AG08395 (cell line): ENCODE results near the gene KRT73.

ENCODE experiments used
- DNase-seq: peaks from one replicate; pipeline ENCODE4 v3.0.0; 2012; ENCODE audit warnings: mixed read lengths, low spot score

Gene KRT73

DNA sequence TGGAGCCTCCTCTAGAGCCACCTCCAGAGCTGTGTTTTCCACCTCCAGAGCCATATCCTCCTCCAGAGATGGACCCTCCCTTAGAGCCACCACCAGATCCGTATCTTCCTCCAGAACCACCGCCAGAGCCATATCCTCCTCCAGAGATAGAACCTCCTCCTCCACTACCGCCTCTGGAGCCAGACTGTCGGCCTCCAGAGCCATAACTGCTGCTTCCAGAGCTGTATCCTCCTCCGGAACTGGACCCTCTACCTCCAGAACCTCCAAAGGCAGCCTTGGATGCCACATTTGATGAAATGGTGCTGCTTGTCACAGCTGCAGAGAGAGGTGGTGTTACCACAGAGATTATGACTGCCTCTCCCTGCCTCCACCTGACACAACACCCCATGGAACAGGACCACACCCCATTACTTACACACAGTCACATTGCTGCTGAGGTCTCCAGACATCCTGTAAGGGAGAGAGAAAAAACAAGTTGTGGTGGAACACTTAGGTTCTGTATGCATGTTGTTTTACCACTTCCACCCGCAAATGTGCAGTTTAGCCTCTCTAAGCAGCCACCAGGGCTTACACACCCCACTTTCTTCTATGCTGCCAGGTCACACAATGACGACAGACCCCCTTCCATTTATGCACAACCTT is 26.9 kb upstream of the KRT73 start:
- no peak for DNase-seq

DNA sequence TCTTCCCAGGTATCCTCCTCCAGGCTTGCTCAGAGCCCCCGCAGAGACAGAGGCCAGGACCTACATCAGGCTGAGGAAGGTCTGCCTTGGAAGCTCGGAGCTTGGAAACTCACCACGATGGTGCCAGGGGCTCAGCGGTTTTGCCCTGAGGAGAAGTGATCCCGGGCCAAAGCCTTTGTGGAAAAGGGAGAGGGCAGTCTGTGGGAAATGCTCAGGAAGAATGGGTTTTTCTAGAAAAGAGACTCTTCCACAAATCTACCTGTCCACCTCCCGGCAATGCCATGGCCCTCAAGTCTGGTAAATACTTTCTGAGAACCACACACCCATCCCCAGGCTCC is 25.7 kb upstream of the KRT73 start:
- no peak for DNase-seq

DNA sequence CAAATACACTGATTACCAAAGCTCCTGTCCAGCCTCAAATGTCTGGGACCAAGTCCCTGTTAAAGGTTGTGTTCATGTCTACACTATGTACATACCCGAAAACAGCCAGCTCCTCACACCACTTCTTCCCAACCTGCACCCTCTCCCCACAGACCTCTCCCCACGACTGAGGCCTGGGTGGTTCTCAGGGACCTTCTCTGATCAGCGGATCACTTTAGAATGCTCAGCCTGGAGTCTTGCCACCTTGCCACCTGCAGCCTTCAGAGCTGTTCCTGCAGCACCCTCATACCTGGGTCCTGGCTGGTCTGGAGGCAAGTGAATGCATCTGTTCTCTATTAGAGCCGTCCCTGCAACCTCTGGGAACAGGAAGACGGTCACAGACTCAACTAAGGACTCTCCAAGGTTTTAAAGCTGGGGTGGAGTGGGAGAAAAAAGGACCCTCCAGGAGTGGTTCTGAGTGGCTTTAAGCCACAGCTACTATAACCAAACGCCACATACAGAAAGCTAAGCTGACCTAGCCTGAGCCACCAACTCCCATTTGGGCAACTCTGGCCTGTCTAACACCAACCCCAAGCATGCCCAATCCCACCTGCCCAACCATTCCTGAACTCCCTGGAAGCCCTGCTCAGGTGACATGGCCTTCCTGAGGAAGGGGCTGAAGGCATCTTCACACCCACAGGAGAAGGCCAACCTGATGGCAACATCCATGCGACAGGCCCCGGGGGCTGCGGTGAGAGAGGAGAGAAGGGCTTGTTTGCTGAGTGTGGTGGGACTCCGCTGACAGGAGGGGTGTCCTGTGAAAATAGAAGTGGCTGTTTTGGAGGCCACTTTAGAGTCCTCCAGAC is 25.1 kb upstream of the KRT73 start:
- no peak for DNase-seq

DNA sequence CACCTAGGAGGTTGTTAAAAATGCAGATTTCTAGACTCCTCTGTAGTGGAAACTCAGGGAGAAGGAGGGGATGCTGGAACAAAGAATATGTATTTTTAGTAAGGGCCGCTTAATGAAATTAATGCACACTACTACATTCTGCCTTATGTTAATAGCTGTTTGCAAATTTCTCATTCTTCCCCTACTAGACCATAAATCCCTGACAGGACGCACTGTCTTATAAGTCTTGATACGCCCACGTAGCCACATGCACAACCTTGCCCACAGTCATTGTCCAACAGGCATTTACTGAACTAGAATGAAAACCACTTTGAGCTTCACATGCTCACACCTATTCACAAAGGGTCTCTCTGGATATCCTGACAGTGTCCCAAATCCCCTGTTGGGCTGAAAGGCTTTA is 23.1 kb upstream of the KRT73 start:
- DNase-seq = no peak

DNA sequence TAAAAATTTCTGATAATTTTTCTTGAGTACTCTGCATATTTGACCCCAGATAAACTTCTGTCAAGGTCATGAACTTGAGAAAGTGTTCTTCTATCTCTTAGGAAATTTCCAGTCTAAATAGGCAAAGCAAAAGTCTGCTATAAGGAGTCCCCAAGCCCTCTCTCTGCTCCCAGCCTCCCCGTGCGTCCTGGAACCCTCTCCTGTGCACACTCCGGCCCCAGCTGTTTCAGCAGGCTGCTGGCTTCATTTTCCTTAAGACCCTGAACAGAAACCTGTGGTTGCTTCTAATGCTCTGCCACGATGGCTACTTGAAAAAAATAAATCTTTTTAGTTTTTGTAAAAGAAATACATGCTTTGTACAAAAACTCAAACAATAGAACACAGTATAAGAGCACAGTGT is 18.9 kb upstream of the KRT73 start:
- no peak for DNase-seq

DNA sequence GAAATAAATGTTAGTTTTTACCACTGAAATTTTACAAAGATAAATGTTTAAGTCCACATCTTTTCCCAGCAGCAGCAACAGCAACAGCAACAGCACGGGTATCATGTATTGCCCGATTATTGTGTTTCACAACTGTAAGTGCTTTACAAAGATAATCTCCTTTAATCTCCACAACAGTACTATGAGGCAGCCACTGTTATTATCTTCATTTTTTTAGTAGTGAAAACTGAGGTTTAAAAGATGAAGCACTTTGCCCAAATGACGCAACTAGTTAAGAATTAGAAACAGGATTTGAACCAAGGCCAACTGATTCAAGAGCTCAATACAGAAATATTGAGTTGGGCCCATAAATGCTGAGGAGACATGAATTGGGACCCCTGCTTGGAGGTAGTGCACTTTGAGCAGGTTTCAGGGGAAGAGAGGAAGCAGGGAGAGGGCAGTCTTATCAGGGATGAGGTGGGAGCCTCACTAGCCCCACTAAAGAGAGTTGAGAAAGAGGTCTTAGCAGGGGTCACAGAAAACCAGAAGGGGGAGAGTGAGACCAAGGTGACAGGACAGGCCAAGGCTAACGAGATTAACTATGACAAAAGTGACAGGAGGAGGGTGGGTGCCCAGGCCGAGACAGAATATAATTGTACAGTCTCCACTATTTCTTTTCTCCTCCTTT is 18.4 kb upstream of the KRT73 start:
- no peak for DNase-seq

DNA sequence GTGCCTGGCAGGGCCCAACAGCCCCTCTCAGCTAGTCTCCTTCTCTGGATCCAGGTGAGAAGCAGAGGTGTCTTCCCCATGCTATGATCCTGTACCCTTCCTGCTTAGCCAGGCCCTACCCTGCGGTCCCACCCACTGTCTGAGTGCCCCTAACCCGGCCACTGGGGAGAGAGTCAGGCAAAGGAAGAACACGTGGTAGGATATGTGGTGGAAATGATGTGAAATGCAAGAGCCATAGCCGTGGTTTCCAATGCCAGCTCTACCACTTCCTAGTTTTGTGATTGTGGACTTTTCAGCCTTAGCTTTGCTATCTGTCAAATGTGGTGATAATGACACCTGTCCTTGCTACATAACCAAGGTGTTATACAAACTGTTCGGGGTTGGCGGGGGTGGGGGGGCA is 17.8 kb upstream of the KRT73 start:
- DNase-seq = no peak

DNA sequence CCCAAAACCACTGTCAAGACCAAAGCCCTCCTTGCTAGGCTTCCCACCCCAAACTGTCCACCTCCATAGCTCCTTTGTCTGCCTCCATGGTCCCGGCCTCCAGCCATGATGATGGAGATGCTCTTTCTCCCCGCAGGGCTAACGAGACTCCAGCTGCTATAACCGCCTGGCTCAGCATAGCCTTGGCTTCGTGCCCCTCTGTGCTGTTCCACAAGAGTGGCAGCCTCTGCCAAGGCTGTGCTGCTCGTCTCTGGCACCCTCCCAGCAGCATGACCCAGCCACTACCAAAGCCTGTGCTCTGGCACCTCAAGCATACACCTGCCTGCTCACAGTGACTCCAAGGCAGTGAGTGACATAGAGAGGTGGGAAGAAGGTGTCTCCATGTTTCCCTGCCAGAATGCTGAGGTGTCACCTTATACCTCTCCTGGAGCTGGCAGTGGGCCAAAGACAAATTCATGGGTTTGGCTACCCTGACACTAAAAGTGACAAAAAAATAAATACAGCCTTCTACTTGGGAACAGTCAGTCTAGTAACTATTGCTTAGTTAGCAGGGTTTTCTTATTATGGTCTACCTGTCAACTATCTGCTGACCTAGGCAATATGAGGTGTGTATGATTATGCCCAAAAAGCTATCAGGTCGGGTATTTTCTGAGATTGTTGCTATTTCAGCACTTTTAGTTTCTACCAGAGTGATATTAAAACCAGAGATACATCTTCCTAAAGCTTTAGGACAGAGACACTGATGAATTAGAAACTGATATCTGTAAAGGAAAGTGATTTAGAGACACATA is 16.1 kb upstream of the KRT73 start:
- no peak for DNase-seq

DNA sequence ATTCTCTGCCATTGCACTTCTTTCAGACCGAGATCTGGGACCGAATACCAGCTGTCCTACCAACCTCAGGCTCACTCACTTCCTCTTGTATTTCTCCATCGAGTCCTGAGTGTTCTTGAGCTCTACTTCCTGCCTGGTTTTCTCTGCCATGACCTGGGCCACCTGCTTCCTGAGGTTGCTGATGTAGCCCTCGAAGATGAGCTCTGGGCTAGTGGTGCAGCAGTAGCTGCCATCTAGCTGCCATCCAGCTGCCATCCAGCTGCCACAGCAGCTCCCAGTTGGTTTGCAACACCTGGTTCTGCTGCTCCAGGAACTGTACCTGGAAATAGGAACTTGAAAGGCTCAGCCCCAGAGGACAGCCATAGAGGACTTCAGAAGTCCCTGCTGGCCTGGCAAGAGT is 15.0 kb upstream of the KRT73 start:
- no peak for DNase-seq

DNA sequence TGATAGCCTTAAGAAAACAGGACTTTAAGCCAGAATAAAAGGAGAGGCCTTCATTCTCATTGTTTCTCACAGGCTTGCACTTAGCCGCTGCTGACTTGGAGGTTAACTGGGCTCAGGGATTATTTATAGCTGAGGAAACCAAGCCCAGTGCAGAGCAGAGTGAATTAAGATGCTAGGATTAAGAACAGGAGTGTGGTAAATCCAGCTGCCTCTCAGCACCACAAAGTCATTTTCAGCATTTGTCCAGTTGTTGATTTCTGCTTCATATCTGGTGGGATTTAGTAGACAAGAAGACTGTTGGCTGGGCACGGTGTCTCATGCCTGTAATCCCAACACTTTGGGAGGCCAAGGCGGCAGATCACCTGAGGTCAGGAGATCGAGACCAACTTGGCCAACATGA is 14.3 kb upstream of the KRT73 start:
- DNase-seq = no peak

DNA sequence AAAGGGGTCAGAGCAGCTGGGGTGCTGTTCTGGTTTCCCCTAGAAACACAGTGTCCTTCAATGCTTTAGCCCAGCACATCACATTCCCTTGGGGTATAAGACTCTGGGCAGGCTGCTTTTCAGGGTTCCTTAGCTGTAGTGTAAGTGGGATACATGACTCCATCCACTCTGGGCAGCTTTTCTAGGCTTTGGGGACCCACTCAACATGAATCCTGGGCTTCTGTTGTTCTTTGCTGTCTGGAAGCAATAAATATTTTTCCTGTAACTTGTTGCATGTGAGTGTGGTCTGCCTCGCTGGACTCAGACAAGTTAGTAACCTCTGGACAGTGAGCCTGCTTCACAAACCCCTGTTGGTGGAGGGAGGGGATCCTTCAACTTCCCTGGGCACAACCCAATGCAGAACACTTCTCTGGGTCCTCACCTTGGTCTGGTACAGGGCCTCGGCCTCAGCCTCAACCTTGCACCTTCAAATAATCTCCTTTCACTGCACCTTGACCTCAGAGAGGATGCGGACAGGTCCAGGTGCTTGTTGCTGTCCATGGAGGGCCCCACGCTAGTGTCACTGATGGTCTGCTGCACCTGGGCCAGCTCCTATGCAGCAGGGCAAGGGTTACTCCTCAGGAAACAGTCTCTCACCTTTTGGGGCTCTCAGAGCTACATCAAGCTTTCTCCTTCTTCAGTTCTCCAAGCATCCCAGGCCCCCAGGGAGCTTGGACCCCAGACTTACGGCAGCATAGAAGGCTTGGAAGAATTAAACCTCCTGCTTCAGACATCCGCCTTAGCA is 13.5 kb upstream of the KRT73 start:
- no peak for DNase-seq

DNA sequence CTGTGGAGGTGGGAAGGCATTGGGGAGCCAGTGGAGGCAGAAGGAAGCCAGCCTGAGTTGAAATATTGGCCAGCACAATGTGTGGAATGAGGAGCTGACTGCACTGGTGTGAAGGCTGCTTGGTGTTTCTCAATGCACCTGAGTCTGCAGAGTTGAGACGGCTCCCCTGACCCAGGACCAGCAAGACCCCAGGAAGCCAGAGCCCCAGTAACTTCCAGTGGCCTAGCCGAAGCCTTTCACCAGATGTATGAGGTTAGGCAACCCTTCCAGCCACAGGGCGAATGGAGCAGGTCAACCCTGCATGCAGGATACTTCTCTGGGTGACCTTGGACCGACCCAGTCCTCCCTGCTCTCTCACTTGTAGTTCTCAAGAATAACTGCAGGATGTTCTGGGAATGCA is 12.9 kb upstream of the KRT73 start:
- DNase-seq = no peak

DNA sequence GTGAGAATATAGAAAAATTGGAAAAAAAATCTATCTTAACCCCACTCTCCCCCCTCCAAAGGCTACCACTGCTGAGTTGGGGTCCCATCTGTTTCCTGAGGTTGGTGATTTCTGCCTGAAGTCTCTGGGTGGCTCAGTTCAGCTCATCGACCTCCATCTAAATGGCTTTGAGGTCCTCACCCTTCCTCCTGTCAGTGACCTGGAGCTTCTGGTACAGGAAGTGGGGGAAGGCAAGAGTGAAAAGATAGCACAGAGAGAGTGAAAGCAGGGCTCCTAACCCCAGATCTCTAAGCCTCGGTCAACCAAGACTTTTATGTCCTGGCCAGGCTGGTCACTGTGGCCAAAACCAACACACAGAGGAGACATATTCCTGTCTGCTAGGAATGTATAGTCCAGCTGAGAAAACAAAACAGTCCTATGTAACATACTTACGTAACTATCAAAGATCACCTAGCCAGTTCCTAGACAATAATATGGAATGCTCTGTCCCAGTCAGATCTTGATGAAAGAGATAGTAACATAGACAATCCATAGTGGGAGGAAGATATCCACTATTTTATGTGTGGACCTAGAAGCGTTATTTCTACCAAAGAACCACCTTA is 12.3 kb upstream of the KRT73 start:
- no peak for DNase-seq

DNA sequence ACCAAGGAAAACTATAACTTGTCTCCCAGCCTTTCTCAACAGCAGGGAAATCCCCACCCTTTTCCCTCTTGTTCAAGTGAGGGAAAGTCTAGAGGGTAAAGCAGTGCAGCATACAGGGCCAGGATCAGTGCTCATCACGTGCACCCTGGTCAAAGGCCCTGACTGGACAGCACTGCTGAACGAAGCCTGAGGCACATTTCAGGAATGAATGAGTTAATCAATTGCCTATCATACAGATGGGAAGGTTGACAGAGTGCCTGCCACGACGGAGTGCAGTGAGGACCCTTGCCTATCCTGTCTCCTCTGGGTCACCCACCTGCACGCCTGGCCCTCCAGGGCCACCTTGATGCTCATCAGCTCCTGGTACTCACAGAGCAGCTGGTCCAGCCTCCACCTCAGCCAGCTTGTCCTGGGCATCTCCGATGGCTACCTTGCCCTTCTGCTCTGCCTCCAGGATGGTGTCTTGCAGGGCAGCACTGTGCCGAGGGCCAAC is 11.7 kb upstream of the KRT73 start:
- DNase-seq = no peak

DNA sequence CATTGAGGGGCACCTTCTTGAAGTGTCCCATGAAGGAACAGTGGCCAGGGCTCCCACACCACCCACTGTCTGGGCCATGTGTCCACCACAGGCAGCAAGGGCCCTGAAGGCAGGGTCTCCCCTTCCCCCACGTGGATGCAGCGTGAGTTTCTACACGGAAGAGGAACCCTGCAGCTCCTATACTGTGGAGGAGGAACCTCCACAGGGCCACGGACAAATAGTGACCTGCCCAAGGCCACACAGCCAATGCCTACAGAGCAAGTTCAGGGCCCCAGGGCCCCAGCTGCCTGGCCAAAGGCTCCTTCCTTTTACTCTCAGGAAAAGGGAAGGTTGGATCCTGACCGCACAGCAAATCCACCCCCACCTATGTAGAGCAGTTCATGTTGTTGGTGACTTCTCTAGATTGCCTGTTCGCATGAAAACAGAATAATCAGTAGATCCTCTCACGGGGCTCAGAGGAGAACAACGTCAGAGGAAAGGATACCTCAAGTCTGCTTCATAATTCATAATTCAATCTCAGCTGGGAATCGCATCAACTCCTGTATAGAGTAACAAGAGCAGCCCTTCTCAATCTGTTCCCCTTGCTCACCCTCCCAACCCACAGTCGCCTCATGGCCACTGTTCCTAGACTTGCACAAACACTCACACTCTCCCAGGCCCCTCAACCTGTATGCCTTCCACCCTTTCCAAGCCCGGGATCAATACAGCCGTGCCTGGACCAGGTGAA is 11.1 kb upstream of the KRT73 start:
- no peak for DNase-seq

DNA sequence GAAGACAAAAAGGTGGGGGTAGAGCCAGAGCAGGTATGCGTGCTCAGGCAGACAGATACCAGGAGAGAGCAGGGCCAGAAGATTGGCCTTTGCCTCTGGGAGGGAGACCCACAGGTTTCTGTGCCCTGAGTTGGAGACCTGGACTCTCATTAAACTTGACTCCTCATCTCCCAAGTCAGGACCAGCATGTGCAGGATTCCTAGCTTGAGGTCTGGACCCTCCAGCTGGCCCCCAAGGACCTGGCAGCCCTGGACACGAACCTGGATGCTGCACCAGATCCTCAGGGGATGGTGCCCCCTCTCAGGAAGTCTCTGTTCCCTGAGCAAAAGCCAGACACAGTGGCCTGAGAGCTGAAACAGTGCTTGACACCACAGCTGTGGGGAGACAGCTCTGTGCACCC is 10.5 kb upstream of the KRT73 start:
- DNase-seq = no peak

DNA sequence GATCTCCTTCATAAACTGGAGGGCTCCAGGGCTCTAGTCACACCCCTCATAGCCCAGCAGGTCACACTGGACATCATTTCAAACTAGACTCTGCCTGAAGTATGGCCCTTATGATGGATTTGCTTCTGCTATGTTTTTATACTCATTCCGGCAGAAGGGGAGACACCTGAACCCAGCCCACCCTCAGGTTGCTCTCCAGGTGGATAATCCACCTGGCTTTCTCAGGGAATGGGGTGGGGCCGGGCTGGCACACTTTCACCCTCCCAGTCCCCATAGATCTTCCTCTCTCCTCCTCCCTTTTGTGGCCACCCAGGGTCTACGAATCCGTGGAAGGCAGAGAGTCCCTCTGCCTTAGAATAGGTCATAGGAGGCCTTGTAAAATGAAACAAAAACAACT is 9.8 kb upstream of the KRT73 start:
- no peak for DNase-seq

DNA sequence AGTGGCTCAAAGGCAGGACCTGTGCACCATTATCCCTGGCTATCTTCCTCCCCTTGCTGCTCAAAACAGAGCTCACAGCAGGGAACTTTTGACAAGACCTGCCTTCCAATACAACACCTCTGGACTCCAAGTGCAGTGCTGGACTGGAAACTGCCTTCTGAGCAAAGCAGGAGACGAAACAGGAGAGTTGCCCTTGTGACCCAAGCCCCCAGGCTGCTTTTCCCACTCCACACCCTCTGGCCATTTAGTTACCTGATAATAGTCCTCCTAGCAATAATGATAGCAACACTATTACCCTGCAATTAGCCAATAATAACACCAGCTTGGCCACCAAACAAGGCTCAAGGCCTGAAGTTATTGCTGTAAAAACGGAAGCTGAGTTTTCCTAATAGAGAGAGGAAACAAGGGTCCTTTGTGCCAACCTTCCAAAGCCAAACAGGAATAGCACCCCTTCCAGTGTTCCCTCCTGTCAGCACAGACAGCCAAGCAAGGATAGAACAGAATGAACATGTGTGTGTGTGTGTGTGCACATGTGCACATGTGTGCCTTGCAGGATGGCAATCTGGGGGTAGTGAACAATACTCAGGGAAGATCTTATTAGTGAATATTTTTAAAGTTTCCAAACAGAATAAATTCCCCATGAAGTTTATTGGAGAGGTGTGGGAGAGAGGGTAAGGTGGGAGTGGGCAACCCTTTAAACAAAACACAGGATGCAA is 9.2 kb upstream of the KRT73 start:
- DNase-seq = no peak

DNA sequence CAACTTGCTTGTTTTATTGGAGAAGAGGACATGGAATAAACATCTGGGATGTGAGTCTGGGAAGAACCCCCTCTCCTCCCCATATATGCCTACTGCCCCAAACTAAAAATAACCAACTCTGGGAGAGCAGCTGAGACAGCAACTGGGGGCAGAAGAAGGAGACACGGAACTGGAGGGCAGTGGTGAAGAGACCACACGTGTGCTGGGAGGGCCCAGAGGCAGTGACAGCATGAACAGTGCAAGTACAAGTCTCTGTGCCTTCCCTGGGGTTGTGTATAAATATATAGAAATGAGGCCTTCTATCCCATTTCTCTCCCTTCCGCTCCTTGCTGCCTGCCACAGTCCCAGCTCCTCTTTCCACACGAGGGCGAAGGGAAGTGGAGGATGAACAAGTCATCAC is 4.0 kb upstream of the KRT73 start:
- no peak for DNase-seq

DNA sequence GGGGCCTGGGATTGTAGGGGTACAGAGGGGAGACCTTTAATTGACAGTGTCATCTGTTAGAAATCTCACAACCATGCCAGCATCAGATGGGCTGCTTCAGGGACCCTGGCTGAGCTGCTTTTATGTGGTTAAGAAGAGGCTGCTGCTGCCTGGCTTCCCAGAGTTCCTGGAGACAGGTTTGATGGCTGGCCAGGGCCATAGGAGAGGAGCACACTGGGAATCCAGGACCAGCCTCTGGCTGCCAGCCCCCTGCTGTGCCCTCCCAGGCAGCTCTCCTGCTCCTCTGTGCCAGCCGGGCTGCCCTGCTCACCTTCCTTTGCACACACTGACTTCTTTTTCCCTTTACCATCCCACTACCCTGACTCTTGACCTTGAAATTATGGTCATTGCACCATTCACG is 507 bp upstream of the KRT73 start:
- no peak for DNase-seq
